NCI-H446 treated with DMSO at 0.1 percent for 48 hours (cell line): ENCODE measurements around the gene HBZ.
"Not testable (repeated sequence)": the region's sequence is repeated elsewhere in the genome, so short reads cannot be mapped to it uniquely, and the experiment has no call there.

Experiments used
- DNase-seq: peaks from one replicate; lab custom pipeline; 2025; lab: John Stamatoyannopoulos, UW

Gene HBZ

DNA sequence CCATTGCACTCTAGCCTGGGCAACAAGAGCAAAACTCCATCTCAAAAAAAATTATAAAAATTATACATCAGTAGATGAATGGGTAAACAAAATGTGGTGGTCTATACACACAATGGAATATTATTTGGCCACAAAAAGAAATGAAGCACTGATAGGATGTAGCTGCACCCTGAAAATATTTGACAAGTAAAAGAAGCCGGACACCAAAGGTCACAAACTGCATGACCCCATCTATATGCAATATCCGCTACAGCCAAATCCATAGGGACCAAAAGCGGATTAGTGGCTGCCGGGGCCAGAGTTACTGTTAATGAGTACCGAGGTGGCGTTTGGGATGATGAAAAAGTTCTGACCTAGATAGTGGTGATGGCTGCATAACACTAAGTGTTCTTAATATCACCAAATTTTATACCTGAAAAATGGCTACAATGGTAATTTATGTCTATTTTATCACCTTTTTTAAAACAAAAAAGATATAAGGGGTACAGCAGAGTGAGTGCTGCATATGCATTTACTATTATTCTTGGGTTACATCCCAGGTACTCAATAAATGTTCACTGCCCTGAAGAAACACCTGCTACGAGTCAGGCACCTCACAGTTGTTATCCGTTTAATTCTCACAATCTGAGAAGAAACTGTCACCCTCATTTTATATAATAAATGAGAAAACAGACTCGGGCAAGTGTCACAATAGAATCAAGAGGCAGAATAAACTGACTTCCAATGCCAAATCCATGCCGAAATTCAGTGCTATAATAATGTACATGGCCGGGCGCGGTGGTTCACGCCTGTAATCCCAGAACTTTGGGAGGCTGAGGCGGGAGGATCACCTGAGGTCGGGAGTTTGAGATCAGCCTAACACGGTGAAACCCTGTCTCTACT, 27.0 kb downstream of the HBZ start:
- no peak for DNase-seq

DNA sequence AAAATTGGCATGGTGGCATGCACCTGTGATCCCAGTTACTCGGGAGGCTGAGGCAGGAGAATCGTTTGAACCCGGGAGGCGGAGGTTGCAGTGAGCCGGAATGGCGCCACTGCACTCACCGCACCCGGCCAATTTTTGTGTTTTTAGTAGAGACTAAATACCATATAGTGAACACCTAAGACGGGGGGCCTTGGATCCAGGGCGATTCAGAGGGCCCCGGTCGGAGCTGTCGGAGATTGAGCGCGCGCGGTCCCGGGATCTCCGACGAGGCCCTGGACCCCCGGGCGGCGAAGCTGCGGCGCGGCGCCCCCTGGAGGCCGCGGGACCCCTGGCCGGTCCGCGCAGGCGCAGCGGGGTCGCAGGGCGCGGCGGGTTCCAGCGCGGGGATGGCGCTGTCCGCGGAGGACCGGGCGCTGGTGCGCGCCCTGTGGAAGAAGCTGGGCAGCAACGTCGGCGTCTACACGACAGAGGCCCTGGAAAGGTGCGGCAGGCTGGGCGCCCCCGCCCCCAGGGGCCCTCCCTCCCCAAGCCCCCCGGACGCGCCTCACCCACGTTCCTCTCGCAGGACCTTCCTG, 27.7 kb downstream of the HBZ start, which contains the start of gene HBQ1:
TSS of gene HBQ1 (plus strand) at position 359 of the 575 bp plus-strand sequence. CDS start at position 387, 28 bp downstream.
- no peak for DNase-seq

DNA sequence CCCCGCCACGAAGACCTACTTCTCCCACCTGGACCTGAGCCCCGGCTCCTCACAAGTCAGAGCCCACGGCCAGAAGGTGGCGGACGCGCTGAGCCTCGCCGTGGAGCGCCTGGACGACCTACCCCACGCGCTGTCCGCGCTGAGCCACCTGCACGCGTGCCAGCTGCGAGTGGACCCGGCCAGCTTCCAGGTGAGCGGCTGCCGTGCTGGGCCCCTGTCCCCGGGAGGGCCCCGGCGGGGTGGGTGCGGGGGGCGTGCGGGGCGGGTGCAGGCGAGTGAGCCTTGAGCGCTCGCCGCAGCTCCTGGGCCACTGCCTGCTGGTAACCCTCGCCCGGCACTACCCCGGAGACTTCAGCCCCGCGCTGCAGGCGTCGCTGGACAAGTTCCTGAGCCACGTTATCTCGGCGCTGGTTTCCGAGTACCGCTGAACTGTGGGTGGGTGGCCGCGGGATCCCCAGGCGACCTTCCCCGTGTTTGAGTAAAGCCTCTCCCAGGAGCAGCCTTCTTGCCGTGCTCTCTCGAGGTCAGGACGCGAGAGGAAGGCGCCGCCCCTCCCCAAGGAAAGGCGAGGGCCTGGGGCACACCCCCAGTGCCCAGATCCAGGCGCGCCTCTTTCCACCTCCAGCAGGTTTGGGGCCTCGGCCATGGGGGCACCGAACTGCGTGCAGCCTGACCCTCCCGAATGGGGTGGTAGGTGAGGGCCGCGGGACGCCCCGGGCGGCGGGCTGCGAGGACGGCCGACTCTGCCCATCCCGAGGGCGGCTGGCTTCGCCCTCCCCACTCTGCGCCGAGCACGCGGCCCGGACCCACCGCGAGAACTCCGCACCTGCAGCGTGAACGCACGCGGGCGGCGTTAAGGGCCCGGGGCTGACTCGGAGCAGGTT, 28.5 kb downstream of the HBZ start:
- peak; percentile 14 for DNase-seq

DNA sequence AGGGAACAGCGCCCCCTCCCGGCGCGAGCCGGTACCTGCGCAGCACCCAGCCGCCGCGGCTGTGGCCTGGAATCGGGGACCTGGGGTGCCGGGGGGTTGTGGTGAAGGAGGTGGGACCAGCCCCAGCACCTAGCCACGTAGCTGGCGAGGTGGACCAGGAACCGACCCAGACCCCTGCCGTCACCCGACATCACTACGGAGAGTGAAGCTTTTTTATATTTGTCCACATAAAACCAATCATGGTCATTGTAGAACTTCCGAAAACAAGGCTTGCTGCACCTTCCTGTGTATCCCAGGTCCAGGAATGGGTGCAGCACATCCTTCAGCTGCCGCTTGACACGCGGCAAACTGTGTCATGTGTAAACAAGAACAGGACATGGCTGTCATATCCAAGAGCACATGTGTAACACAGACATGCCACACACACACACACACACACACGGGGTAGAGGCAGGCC, 29.1 kb downstream of the HBZ start:
- no peak for DNase-seq

DNA sequence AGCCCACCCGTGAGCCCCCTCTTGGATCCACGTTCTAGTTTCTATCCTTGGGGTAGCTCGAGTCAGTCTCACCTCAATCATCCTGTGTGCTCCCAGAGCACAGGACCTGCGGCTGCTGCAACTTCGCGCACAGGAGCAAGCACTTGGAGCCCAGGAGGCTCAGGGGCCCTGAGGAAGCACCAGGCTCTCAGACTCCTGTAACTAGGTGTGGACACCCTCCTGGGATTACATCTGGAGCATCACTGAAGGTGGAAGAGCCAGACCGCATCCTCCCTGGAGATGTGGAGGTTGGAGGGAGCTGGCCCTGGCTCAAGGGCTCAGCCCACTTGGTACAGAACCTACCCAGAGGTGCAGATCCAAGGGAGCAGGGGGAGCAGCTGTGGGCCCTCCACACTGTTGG, 30.6 kb downstream of the HBZ start:
- no peak for DNase-seq

DNA sequence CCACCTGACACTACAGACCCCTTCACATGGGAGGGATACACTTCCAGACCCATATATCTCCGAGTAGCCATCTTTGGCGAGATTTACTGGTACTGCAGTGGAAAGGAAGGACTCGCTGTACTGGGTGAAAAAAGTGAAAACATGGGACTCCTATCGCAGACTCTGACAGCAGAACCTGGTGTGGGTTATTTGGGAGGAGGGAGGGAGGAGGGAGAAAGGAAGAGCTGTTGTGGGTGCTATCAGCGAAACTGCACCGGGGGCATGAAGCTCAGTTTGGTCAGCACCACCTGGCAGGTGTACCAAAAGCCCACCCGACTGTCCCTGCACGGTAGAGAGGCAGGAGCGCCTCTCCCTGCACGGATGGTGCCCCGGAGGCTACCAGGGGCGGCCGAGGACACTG, 32.8 kb downstream of the HBZ start:
- DNase-seq = no peak

DNA sequence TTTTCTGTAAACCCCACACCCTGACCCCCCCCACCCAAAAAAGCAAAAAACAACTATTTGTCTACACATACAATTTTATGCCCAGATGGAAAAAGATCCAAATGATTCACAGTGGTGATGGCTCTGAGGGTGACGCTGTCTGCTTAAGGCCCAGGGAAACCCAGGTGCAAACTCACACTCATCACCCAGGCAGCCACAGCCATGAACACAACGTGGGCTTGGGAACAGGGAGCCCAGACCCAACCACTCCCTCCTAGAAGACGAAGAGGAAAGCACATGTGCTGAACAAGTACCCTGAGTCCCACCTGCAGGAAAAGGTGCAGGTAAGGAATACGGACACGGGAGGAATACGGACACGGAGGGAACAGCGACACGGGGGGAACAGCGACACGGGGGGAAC, 33.2 kb downstream of the HBZ start:
- DNase-seq = no peak

DNA sequence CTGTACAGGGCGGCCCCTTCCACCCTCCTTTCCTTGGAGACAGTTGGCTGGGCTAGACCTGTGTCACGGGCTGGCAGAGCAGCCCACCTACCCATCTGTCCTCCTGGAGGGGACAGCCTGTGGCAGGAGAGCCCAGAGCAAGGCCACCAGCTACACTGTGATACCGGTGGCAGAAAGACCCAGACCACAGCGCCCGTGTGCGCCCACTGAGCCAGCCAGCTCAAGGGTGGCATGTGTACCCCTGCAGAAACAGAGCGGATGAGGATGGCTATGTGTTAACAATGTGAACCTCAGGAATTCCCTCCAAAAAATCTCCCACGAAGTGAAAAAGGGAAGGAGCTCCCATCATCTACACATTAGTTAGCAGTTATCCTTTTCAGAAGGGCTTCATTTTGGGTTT, 34.9 kb downstream of the HBZ start:
- DNase-seq = no peak

DNA sequence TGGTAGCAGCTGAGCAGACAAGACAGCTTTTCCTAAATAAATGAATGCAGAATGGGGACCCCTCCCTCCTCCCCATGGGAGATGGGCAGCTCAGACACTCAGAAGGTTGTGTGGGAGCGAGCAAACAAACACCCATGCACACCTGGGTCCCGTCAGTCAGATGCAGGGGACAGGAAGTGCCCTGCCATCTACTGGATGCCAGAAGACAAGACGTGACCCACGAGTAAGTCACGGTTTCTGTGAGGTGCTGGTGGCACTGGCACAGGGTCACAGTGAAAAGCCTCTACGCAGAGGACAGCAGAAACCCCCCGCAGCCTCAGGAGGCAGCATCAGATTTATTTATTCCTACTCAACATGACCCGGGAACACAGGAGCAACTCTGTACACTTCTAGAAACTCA, 36.2 kb downstream of the HBZ start:
- DNase-seq = no peak

DNA sequence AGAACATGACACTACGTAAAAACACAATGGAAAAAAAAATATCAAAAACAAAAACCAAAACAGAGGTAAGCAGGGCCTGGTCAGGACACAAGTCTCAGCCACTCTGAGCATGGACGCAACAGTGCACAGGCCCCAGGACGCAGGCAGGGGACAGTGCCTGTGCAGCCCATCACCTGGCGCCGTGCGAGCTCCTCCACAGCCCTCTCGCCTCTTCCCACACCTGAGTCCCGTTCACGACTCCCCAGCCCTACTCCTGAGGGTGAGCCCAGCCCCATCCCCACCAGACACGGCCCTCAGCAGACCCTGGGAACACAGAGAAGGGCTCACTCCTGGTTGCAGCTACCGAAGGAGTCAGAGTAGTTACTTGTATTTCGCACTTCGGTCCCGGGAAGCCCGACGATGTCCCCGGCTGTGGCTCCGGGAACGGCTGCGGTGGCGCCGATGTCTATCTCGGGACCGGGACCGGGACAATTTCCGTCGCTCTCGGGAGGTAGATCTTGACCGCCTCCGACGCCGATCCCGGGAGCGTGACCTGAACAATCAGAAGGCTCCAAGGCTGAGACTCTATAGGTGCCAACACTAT, 37.3 kb downstream of the HBZ start:
- no peak for DNase-seq

DNA sequence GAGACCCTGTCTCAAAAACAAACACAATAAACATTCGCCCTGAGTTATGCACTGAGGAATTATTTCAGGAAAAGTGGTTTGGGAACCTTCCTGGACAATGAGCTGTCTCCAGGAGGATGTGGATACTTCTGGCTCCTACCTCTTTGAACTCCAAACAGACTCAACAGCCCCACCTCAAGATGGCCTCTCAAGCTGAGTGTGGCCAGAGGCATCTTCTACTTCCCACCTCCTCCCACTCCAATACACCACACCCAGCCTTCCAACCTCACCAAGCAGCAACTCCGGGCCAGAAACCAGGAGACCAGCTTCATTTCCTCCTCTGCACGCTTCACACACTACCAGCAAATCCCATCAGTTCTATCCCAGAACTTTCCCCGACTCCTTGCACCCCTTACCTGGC, 39.4 kb downstream of the HBZ start:
- no peak for DNase-seq

DNA sequence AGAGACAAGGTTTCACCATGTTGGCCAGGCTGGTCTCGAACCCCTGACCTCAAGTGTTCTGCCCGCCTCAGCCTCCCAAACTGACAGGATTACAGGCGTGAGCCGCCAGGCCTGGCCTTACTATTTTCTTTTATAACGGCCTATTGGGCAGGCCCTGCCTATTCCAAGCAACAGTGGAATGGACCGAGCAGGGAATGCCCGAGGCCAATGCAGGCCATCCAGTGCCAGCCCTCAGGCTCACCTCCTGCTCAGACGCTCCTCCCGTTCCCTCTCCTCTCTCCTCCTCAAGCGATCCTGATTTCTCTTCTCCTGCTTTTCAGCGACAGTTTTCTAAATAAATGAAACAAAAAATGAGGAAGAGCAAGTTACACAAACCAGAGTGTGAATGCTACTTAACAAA, 40.2 kb downstream of the HBZ start:
- no peak for DNase-seq

DNA sequence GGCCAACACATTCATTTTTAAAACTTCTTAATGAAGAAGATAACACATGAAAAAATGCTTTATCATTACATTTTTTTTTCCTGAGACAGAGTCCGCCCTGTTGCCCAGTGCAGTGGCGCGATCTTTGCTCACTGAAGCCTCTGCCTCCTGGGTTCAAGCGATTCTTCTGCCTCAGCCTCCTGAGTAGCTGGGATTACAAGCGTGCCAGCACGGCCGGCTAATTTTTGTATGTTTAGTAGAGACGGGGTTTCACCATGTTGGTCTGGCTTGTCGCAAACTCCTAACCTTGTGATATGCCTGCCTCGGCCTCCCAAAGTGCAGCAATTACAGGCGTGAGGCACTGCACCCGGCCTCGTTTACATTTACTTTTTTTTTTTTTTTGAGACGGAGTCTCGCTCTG, 41.0 kb downstream of the HBZ start:
- no peak for DNase-seq

DNA sequence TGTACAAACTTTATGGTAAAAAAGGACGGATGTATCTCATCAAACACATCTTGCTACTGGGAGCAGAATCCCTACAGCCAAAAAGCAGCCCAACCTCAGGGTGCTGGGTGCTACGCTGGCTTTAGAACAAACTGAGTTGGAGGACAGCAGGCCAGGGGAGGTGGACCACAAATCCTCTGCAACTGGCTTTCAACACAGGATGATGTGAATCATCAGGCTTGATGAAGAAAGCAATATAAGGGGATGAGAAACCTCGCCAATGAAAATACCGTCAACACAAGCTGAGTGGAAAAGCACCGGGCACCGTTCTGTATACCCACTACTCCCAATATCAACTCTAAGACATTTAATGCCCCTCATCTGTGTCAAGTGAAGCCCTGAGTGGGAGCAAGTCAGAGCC, 42.1 kb downstream of the HBZ start:
- DNase-seq = no peak

DNA sequence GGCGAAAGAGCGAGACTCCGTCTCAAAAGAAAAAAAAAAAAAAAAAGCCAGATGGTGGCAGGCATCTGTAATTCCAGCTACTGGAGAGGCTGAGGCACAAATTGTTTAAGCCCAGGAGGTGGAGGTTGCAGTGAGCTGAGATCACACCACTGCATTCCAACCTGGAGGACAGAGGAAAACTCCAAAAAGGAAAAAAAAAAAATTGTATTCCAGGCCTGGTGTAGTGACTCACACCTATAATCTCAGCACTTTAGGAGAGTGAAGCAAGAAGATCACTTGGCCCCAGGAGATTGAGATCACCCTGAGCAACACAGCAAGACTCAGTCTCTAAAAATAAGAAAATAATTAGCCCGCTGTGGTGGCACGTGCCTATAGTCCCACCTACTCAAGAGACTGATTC, 47.9 kb downstream of the HBZ start:
- no peak for DNase-seq

DNA sequence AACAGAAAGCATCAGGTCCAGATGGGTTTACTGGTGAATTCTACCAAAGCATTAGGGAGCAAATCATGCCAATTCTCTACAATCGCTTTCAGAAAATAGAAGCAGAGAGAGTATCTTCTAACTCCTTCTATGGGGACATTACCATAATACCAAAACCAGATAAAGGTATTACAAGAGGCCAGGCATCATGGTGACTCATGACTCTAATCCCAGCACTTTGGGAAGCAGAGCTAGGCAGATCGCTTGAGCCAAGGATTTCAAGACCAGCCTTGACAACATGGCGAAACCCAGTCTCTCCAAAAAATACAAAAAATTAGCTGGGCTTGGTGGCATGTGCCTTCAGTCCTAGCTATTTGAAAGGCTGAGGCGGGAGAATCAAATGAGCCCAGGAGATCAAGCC, 50.8 kb downstream of the HBZ start:
- DNase-seq = no peak

DNA sequence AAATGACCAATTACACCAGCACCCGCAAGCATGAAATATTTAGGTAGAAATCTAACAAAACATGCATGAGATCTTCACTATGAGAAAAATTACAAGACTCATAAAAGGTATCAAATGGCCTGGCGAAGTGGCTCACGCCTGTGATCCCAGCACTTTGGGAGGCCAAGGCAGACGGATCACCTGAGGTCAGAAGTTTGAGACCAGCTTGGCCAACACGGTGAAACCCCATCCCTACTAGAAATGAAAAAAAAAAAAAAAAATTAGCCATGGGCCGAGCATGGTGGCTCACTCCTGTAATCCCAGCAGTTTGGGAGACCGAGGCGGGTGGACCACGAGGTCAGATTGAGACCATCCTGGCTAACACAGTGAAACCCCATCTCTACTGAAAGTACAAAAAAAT, 51.6 kb downstream of the HBZ start:
- DNase-seq = not testable (repeated sequence)
